CD4-positive, alpha-beta T cell treated with Interleukin-4 for 1 hour (primary cell): ENCODE data around the gene RBFOX1.

Source experiments
- DNase-seq, 2 donors: peaks; one replicate each; pipeline ENCODE4 v3.0.0-alpha.2; 2020 to 2022

Gene RBFOX1

GRCh38 chr16:7545251-7545650 is 212.6 kb downstream of the RBFOX1 start:
- no peak for DNase-seq

DNA sequence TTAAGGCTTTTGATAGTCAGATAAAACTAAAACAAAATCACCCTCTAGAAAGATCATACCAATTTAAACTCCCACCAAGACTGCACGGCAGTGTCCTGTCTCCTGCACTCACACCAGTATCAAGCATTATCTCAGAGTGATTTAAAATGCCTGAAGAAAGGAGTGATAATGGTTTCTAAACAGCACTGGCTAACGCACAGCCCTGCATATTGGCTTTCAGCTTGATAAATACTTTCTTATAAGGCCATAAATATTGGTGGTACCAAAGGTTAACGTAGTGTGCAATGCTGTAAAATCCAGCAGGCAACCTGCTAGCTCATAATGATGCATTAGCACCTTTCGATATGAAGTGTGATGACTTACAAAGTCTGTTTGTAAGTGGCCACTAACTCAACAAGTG is 214.3 kb downstream of the RBFOX1 start:
- DNase-seq, result no peak

GRCh38 chr16:7547736-7548135 is 215.1 kb downstream of the RBFOX1 start:
- no peak for DNase-seq

- DNase-seq, result no peak
Measured at GRCh38 chr16:7548796-7549318, 216.2 kb downstream of the RBFOX1 start.

DNA sequence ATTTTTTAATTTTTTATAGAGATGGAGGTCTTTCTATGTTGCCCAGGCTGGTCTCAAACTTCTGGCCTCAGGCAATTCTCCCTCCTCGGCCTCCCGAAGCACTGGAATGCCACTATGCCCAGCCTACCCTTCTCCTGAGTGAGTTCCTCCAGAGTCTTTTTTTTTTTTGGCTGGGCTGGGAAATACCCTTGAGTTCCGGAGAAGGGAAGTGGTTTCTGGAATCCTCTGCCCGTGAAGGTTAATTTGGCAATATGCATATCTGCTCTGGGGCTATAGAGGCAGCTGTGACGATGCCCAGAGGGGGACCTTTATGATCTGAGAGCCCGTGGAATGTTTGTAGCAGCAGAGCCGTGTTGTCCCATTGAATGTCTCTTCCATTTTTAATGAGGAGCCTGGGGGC is 217.5 kb downstream of the RBFOX1 start:
- no peak for DNase-seq

GRCh38 chr16:7555459-7555858 is 222.8 kb downstream of the RBFOX1 start:
- DNase-seq, result no peak

GRCh38 chr16:7561908-7562405 is 229.3 kb downstream of the RBFOX1 start:
- no peak for DNase-seq

GRCh38 chr16:7566360-7566759 is 233.7 kb downstream of the RBFOX1 start:
- no peak for DNase-seq

DNA sequence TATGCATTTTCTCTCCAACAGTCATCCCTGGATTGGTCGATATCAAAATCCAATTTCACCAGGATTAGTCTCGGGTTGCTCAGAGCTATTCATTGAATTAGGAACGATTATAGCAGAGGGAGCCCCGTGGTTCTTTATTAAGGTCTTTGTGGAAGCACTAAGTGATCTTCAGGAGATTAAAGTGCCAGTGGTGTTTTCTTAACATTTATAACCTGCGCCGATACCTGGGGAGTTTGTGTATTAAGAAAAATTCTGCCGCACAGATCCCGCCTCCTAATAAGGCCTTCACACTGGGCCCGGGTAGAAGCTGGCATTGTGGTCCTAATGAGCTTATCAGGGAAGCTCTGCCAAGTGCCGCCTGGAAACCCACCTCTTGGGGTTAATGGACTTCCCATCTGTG is 238.7 kb downstream of the RBFOX1 start:
- no peak for DNase-seq

DNA sequence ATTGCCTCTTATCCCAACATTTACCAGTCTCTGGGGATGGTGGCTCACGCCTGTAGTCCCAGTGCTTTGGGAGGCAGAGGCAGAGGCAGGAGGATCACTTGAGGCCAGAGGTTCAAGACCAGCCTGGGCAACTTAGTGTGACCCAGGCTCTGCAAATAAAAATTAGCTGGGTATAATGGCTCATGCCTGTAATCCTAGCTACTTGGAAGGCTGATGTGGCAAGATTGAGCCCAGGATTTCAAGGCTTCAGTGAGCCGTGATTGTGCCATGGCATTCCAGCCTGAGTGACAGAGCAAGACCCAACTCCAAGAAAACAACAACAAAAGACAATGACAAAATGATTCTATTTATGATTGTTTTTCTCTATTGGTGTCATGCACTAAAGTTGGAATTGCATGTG is 244.9 kb downstream of the RBFOX1 start:
- no peak for DNase-seq

GRCh38 chr16:7579454-7579853 is 246.8 kb downstream of the RBFOX1 start:
- no peak for DNase-seq

DNA sequence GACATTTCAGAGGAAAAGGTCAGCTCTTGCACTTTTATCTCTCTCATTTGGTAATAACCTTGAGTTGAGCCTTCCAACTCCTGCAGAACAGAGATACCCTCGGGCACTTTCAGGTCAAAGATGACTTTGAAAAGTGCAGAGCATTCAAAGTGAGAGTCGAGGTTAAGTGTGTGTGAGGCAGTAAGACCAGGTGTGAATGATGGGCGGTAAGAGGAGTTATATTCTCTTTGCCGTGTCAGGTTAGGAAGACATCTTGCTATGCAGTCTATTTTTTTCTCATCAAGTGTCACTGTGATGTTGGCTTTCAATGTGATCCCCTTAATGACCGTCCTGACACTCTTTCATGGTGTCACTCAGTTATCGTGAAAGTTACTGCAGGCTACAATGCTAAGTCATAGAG is 248.5 kb downstream of the RBFOX1 start:
- DNase-seq, result no peak

DNA sequence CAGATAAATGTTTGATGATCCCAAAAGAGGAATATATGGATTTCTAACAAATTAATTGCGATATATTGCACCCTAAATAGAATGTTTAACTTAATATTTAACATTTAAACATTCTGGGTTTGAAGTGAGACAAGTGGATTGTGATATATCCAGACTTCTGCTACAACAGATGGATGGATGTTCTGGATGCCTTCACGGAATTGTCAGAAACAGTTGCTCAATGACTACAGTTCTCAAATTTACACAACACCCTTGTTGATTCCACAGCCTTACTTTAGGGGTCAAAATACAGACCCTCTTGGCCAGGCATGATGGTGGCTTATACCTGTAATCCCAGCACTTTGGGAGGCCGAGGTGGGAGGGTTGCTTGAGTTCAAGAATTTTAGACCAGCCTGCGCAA is 250.8 kb downstream of the RBFOX1 start:
- no peak for DNase-seq

- DNase-seq, result no peak
Measured at GRCh38 chr16:7584561-7584960, 251.9 kb downstream of the RBFOX1 start.

DNA sequence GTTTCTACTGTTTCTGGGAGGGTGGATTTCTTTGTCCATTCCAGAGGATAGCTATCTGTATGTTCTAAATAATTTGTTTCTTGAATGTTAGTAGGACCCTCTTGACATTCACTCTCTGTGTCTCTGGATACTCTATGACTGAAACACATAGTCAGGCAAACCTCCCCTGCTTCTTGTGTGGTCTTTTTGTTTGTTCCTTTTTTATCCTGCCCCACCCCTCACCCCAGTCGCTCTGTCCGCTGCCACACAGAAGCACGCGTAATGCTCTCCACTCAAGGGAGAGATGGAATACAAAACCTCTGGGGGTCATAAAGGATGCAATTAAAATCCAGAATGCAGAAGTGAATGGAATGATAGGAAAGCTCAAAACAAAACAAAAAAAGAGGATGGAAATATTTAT is 253.1 kb downstream of the RBFOX1 start:
- DNase-seq, result no peak

GRCh38 chr16:7590934-7591333 is 258.3 kb downstream of the RBFOX1 start:
- no peak for DNase-seq

DNA sequence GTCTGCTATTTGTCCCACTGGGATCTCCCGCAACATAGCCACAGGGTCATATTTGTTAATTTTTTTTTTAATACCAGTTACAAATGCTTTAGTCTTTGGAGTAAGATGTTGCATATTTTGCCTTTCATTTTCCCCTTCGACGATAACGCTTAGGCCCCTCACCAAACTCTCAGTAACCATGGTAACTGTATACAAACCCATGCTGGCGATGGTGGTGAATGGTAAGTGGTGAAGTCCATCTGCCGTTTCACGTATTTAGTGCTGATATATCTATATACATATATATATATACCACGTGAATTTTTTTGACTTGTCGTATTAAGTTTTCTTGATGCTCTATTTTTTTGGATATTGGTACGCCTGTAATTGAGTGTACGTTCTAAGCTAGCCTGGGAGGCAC is 263.7 kb downstream of the RBFOX1 start:
- no peak for DNase-seq

DNA sequence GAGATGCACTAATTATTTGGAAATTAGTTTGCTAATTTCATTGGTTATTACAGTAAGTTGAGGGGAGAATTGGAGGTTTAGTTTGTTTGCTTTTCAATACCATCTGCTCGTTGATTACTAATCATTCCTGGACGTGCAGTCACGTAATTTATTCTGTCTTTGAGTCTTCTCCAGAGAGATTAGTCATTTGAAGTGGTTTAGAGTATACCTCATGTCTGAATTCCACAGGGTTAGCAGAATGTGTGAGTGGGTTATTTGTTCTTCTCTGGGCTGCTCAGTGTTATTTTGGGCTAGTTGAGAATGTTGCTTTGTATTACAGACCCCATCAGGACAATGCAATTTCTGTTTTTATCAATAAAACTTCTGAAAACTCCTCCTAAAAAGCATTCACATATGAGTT is 265.0 kb downstream of the RBFOX1 start:
- DNase-seq, result no peak

DNA sequence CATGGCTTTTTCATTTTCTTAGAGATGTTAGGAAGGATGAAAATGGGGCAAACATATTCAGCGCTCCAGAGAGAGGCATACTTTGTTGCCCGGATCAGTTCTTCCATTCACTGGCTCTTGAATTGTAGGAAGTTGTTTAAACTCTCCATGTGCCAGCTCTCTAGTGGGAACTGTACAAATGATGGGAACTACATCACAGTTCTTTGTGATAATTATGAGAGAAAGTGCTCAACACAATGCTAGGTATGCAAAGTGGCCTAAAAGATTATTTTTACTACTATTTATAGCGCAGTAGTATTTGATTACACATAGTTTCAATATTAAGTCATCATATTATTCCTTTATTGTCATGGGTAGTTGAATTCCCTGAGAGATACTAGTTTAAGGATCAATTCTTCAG is 268.5 kb downstream of the RBFOX1 start:
- DNase-seq, result no peak

DNA sequence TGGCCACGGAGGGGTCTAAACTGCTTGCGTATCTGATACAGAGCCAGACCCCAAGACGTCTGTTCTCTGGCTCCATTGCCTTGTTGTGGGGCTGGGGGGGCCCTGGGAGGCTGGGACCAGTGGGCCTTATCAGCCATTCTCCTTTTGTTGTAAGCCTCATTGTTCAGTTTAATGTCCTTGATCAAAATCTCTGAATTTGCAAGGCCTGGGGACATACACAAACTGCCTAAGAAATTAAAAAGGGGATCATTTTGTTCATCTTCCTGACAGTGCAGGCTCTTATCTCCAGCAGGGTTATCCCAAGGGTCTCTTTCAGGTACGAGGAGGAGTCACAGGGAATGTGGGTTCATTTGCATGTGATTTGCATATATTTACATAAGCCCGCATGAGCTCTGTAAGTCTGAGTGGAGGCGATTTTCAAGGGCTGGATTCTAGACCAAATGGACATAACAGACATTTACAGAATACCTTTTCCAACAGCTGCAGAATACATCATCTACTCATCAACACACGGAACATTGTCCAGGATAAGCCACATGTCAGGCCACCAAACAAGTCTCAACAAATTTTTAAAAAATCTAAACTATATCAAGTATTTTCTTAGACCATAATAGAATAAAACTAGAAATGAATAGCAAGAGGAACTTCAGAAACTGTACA is 269.8 kb downstream of the RBFOX1 start:
- DNase-seq, result no peak

DNA sequence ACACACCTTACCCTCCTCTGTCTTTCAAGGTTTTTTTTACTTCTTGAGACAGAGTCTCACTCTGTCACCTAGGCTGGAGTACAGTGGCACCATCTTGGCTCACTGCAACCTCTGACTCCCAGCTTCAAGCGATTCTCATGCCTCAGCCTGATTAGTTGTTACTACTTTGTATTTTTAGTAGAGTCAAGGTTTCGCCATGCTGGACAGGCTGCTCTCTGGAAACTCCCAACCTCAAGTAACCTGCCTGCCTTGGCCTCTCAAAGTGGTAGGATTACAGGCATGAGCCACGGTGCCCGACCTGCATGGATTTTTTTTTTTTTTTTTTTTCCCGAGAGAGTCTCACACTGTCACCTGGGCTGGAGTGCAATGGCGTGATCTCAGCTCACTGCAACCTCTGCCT is 273.2 kb downstream of the RBFOX1 start:
- DNase-seq, result no peak

- DNase-seq, result no peak
Measured at GRCh38 chr16:7612671-7613070, 280.0 kb downstream of the RBFOX1 start.

DNA sequence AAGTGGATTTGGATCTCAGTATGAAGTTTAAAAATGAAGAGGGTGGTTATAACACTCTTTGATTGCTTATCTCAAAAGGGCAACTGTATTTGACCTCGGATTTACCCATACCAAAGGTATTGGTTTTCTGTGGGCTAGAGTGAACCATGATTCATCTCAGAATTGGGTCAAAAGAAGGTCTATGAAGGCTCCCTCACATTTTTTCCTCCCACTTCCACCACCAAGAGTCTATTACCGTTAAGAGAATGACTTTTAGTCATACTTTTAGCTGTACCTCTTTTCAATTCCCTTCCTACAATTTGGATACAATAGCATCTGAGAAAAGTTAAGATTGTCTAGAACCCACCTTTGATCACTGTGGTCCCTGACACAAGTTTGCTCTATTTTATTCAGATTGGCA is 280.9 kb downstream of the RBFOX1 start:
- DNase-seq, result no peak

GRCh38 chr16:7614021-7614795 is 281.6 kb downstream of the RBFOX1 start:
- no peak for DNase-seq
